GM18858 (cell line): ENCODE measurements around the gene WDR73.
A peak's percentile ranks its signal among the peaks of the same experiment; 100 is the strongest.

Experiments
- ATAC-seq: cut with Tn5 transposase; IDR thresholded peaks from one replicate; pipeline ENCODE4 v1.9.1; 2021; ENCODE audit not compliant: unreplicated experiment

WDR73 gene

GRCh38 chr15:84653910-84654688 lies at the start of gene WDR73:
TSS of gene WDR73 (minus strand) at chr15:84654283. CDS start at chr15:84654274, 9 bp downstream.
- peak; percentile 60 for ATAC-seq

- no peak for ATAC-seq
Observed at GRCh38 chr15:84703808-84704207, 49.7 kb upstream of the WDR73 start.

GRCh38 chr15:84702961-84703482 lies 48.9 kb upstream of the WDR73 start:
- no peak for ATAC-seq

GRCh38 chr15:84699538-84700191 lies 45.6 kb upstream of the WDR73 start:
- ATAC-seq = no peak

GRCh38 chr15:84697236-84697990 lies 43.3 kb upstream of the WDR73 start:
- ATAC-seq = no peak

GRCh38 chr15:84696757-84697156 lies 42.7 kb upstream of the WDR73 start:
- no peak for ATAC-seq

GRCh38 chr15:84690342-84690741 lies 36.3 kb upstream of the WDR73 start:
- no peak for ATAC-seq

GRCh38 chr15:84689858-84690257 lies 35.8 kb upstream of the WDR73 start:
- ATAC-seq = no peak

GRCh38 chr15:84686446-84686845 lies 32.4 kb upstream of the WDR73 start:
- peak; percentile 47 for ATAC-seq

GRCh38 chr15:84685304-84685703 lies 31.2 kb upstream of the WDR73 start:
- ATAC-seq = no peak

GRCh38 chr15:84684092-84684491 lies 30.0 kb upstream of the WDR73 start:
- ATAC-seq = no peak

- ATAC-seq = no peak
Observed at GRCh38 chr15:84681831-84682230, 27.7 kb upstream of the WDR73 start.

- no peak for ATAC-seq
Observed at GRCh38 chr15:84671211-84671610, 17.1 kb upstream of the WDR73 start.

- ATAC-seq = no peak
Observed at GRCh38 chr15:84669726-84670125, 15.6 kb upstream of the WDR73 start.

- no peak for ATAC-seq
Observed at GRCh38 chr15:84668221-84668982, 14.3 kb upstream of the WDR73 start.

GRCh38 chr15:84666373-84666772 lies 12.3 kb upstream of the WDR73 start:
- no peak for ATAC-seq

GRCh38 chr15:84661001-84661400 lies 6.9 kb upstream of the WDR73 start:
- ATAC-seq = no peak

- ATAC-seq = no peak
Observed at GRCh38 chr15:84659904-84660781, 6.1 kb upstream of the WDR73 start.

- ATAC-seq = no peak
Observed at GRCh38 chr15:84658788-84659411, 4.8 kb upstream of the WDR73 start.
